Endothelial cell of umbilical vein (primary cell): ENCODE measurements around the gene CUX1. TPM values are rescaled to one million over a fixed set of nuclear protein-coding genes. Genes with fewer than 3 reads are reported as not detected.

Experiments
- BruUV-seq: library from RNA; stranded (reverse); fragments of 400-500 nt; replicated peaks from 2 replicates; lab custom pipeline; 2021; lab: Mats Ljungman, UMichigan
- CTCF ChIA-PET: fragments of 300-600, 350-600 bp; sonication (Branson Sonifier 250); formaldehyde crosslinking; loops from one replicate; lab custom pipeline; 2021; ENCODE audit warnings: antibody characterized with exemption, inconsistent platforms; lab: Charles Lee
- POLR2A ChIA-PET: fragments of 300-600, 350-600 bp; sonication (Branson Sonifier 250); formaldehyde crosslinking; loops from one replicate; lab custom pipeline; 2021; ENCODE audit warnings: antibody characterized with exemption, inconsistent platforms; lab: Charles Lee
- DNase-seq: peaks from one replicate; pipeline ENCODE4 v3.0.0-alpha.2; 2011; ENCODE audit warnings: low read depth, low spot score
- FAIRE-seq: peaks from 2 replicates; lab custom pipeline; 2011; peaks lifted over from hg19 to GRCh38; lab: Jason Lieb, UNC
- H2AFZ ChIP-seq: 2 replicates; pipeline ENCODE4 v1.6.0; 2012; ENCODE audit warnings: low read depth, low read length, control low read depth, inconsistent platforms
- H3K27ac ChIP-seq: 2 replicates; pipeline ENCODE4 v1.5.1; 2011; ENCODE audit warnings: low read depth, mild to moderate bottlenecking, control low read depth, low read length, moderate library complexity; ENCODE audit not compliant: insufficient read depth
- H3K27me3 ChIP-seq, 2 experiments: 2 replicates each; pipeline versions ENCODE4 v1.6.0 to v1.6.1; 2011; ENCODE audit warnings: low read length in 2 of 2, mixed read lengths in 1 of 2; ENCODE audit not compliant: control insufficient read depth in 2 of 2, insufficient read depth in 2 of 2
- H3K36me3 ChIP-seq, 2 experiments: 2 replicates in 1 of 2; 3 replicates in 1 of 2; pipeline ENCODE4 v1.5.1; 2011; ENCODE audit warnings: low read length in 2 of 2, mild to moderate bottlenecking in 1 of 2, moderate library complexity in 1 of 2; ENCODE audit not compliant: control insufficient read depth in 2 of 2, insufficient read depth in 2 of 2; ENCODE audit errors: extremely low read depth in 1 of 2
- H3K4me1 ChIP-seq: 3 replicates; pipeline ENCODE4 v1.5.1; 2011; ENCODE audit warnings: mild to moderate bottlenecking, low read length; ENCODE audit not compliant: control insufficient read depth, insufficient read depth; ENCODE audit errors: extremely low read depth
- H3K4me2 ChIP-seq: 2 replicates; pipeline ENCODE4 v1.6.1; 2011; ENCODE audit warnings: low read length, control low read depth, mixed read lengths; ENCODE audit not compliant: insufficient read depth
- H3K4me3 ChIP-seq, 3 experiments: fragments of 200-600 bp in 1 of 3; sonication (generic), shearing (Covaris generic) in 1 of 3; replicated peaks in 1 of 3; 2 replicates each; pipeline ENCODE4 v1.5.1; 2011 to 2016; ENCODE audit warnings: control low read depth in 3 of 3, low read length in 3 of 3, mild to moderate bottlenecking in 2 of 3, inconsistent platforms in 1 of 3, low read depth in 1 of 3, moderate library complexity in 1 of 3; ENCODE audit not compliant: insufficient read depth in 1 of 3
- H3K79me2 ChIP-seq: 2 replicates; pipeline ENCODE4 v1.6.0; 2012; ENCODE audit warnings: low read length, inconsistent platforms; ENCODE audit not compliant: control insufficient read depth, insufficient read depth
- H3K9ac ChIP-seq: replicated peaks from 2 replicates; pipeline ENCODE3; 2011; ENCODE audit warnings: low read length, control low read depth; ENCODE audit not compliant: insufficient read depth; ENCODE audit errors: extremely low read depth
- H3K9me1 ChIP-seq: replicated peaks from 3 replicates; pipeline ENCODE4 v1.6.0; 2011; ENCODE audit warnings: mild to moderate bottlenecking, low read length; ENCODE audit not compliant: control insufficient read depth, insufficient read depth; ENCODE audit errors: extremely low read depth
- H3K9me3 ChIP-seq: replicated peaks from 2 replicates; pipeline ENCODE4 v1.5.1; 2012; ENCODE audit warnings: low read length, inconsistent platforms; ENCODE audit not compliant: control insufficient read depth, insufficient read depth
- H4K20me1 ChIP-seq: replicated peaks from 2 replicates; pipeline ENCODE3; 2011; ENCODE audit warnings: mild to moderate bottlenecking, low read length; ENCODE audit not compliant: control insufficient read depth, insufficient read depth; ENCODE audit errors: extremely low read depth
- CTCF ChIP-seq, 2 donors: IDR thresholded peaks; 1 replicate in 1 of 2; 2 replicates in 1 of 2; pipeline ENCODE4 v1.5.1; 2011; ENCODE audit warnings: low read length in 2 of 2, mild to moderate bottlenecking in 2 of 2, moderate library complexity in 2 of 2, control low read depth in 1 of 2, inconsistent platforms in 1 of 2, low read depth in 1 of 2; ENCODE audit not compliant: insufficient read depth in 1 of 2; ENCODE audit errors: extremely low read depth in 1 of 2
- FOS ChIP-seq: IDR thresholded peaks from 2 replicates; pipeline ENCODE4 v1.6.1; 2011; ENCODE audit warnings: mild to moderate bottlenecking, low read length, moderate library complexity, borderline replicate concordance; ENCODE audit not compliant: insufficient read depth
- GATA2 ChIP-seq: IDR thresholded peaks from 2 replicates; pipeline ENCODE4 v1.7.0; 2011; ENCODE audit warnings: low read depth, mild to moderate bottlenecking, moderate library complexity, mixed read lengths, low read length; ENCODE audit not compliant: insufficient read length, insufficient read depth
- JUN ChIP-seq: IDR thresholded peaks from 2 replicates; pipeline ENCODE4 v1.6.1; 2011; ENCODE audit warnings: borderline replicate concordance, low read depth; ENCODE audit not compliant: insufficient read length, insufficient read depth
- POLR2A ChIP-seq: IDR thresholded peaks from 2 replicates; pipeline ENCODE4 v1.6.1; 2012; ENCODE audit warnings: low read depth, mild to moderate bottlenecking, control low read depth, low read length
- dilution Hi-C: fragments of 300-500 bp; cut with MboI; formaldehyde crosslinking; loops from one replicate; pipeline ENCODE4 v1.15.0; 2019; ENCODE audit warnings: low sequenced_read_pairs; ENCODE audit not compliant: extremely low pct_ligation_motif_present
- intact Hi-C: fragments of 100-400 bp; cut with micrococcal nuclease; formaldehyde crosslinking; loops from one replicate; pipeline ENCODE4 v1.10.0; 2022
- polyA plus RNA-seq, 4 experiments: library from polyadenylated mRNA; depleted of rRNA in 3 of 4; stranded (reverse) in 3 of 4; unstranded in 1 of 4; fragments of >200 nt; gene quantifications; 2 replicates each; pipeline versions ENCODE4 v1.2.1 to v1.2.3, GENCODE V29; 2011 to 2012; ENCODE audit warnings: missing spikeins in 1 of 4
- total RNA-seq: library from RNA; stranded (reverse); gene quantifications from 2 replicates; pipeline ENCODE4 v1.2.3, GENCODE V29; 2021

Gene CUX1
- total and polyA plus RNA-seq, 2 donors (not counting 3 experiments of a cell fraction or from before 2014, with no cell fraction given), result 13.8 to 49.8 TPM

GRCh38 chr7:101964680-101965452, 147.4 kb downstream of the CUX1 start:
- dilution Hi-C loops (no loop called here), intact Hi-C loops (no loop called here)
- H3K9me3 ChIP-seq, result no peaks in the 10 kb centered on the region
- CTCF ChIA-PET, result no interaction called here
- POLR2A ChIA-PET, result no interaction called here
- no peak overlapping the region for H3K4me2 ChIP-seq
- DNase-seq (no peak), FAIRE-seq (no peak)
- H4K20me1 ChIP-seq, result no peaks in the 10 kb centered on the region
- H2AFZ ChIP-seq, result no peak overlapping the region
- H3K27me3 ChIP-seq, result no peaks in the 10 kb centered on the region
- TF ChIP-seq POLR2A (no peak), CTCF (IDR thresholded peaks at IDR 0.05; ENCODE audit: extremely low read depth in 1 of 2, insufficient read depth in 1 of 2, low read depth in 1 of 2, low read length in 2 of 2) (no peak), GATA2 (no peak), JUN (no peak), FOS (no peak)
- no peaks in the 10 kb centered on the region for H3K4me1 ChIP-seq
- H3K79me2 ChIP-seq, result no peaks in the 10 kb centered on the region
- no peak overlapping the region for H3K9ac ChIP-seq
- H3K4me3 ChIP-seq, result no peak overlapping the region
- BruUV-seq, result no TSS peak
- no peaks in the 10 kb centered on the region for H3K36me3 ChIP-seq
- H3K27ac ChIP-seq, result no peak overlapping the region
- no peaks in the 10 kb centered on the region for H3K9me1 ChIP-seq
